GM21447 (cell line): ENCODE results near the gene IGF2BP1.
"Not testable (repeated sequence)": the region's sequence is repeated elsewhere in the genome, so short reads cannot be mapped to it uniquely, and the experiment has no call there.

Experiments
- ATAC-seq: cut with Tn5 transposase; IDR thresholded peaks from one replicate; pipeline ENCODE4 v1.9.1; 2021; ENCODE audit not compliant: unreplicated experiment

IGF2BP1 gene

DNA sequence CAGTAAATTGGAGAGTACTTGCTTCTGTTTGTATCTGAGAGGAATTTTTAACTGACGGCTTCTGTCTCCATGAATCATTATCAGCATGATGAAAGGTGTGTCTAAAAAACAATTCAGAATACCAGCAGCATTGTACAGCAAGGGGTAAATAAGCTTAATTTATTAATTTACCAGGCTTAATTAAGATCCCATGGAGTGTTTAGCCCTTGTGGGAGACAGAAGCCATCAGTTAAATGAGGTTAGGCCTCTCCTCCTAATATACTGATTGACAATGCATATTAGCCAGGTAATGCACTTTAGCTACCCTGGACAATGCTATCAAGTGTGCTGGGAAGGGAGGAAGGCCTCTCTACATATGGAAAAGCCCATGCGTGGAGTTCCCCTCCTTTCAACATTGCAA is 53.4 kb downstream of the IGF2BP1 start:
- no peak for ATAC-seq

GRCh38 chr17:49051269-49051668 is 54.1 kb downstream of the IGF2BP1 start:
- ATAC-seq = no peak

DNA sequence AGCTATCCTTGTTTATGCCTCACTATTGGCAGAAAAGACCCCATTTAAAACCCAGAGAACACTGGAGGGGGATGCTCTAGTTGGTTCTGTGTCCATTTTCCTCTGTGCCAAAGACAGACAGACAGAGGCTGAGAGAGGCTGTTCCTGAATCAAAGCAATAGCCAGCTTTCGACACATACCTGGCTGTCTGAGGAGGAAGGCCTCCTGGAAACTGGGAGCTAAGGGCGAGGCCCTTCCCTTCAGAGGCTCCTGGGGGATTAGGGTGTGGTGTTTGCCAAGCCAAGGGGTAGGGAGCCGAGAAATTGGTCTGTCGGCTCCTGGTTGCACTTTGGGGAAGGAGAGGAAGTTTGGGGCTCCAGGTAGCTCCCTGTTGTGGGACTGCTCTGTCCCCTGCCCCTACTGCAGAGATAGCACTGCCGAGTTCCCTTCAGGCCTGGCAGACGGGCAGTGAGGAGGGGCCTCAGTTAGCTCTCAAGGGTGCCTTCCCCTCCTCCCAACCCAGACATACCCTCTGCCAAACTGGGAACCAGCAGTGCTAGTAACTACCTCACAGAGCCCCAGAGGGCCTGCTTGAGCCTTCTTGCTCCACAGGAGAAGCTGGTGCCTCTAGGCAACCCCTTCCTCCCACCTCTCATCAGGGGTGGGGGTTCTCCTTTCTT is 56.1 kb downstream of the IGF2BP1 start:
- no peak for ATAC-seq

DNA sequence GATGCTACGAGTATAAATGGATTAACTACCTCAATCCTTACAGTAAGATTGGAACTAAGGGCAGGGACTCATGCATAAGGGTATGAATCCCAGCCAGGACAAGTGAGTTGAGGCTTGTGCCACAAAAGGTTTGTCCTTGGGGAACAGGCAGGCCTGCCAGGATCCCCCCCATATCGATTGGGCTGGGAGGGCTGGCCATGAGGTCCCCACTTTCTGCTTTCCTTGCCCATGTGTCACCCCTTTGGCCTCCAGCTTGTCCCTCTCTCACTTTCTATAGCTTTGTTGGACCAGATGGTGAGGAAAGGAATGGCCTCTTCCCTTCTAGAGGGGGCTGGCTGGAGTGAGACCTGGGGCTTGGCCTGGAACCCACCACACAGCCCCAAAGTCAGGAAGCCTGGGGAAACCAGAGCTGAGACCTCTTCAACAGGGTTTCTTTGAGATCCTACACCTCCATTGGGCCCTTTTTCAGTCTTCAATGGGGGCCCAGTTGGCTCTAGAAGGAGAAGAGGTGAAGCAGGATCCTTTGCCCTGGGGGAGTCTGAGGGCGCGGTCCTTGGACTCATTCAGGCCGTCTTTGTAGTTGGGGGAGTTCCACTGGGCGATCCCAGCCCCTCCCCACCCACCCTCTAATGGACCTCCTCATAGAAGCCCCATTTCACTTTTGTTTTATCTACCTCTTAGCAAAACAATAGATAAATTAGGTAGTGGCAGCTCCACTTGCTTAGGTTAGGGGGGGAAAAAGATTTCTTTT is 57.3 kb downstream of the IGF2BP1 start:
- ATAC-seq = no peak

- ATAC-seq = no peak
Observed at GRCh38 chr17:49055181-49055927, 58.2 kb downstream of the IGF2BP1 start.

DNA sequence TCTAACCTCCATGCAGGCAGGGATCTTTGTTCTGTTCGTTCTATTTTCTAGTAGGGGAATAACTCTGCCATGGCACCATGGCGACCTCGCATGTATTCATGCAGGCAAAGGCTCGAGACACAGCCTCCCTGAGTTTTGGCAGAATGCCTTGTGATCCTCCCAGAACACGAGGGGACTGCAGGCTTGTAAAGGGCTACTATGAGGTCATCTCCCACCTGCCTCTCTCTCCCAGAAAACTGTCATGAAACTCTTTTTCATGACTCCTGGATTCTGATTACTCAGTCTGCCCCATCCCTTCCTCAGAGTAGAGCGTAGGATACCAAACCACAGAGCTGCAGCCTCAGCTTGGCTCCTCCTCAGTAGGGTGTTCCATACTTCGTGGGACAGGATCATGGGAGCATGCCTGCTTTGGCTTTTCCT is 64.3 kb downstream of the IGF2BP1 start:
- no peak for ATAC-seq

GRCh38 chr17:49063652-49064051 is 66.5 kb downstream of the IGF2BP1 start:
- ATAC-seq = no peak

DNA sequence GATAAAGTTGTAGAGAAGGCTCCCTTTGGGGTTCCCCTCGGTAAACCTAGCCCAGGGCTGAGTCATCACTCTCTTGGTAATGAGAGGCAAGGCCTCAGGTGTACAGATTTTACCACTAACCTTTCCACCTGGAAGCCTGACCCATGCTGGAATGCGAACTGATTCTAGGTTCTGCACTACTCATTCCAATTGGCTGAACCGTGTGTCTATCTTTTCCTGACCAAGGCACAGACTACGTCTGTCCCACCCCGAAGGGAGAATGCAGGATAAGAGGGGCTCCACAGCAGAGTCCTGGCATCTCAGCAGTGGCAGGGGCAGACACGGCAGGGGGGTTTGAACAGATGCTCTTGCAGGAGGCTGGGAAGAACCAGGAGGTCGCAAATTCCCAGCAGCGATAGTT is 70.0 kb downstream of the IGF2BP1 start:
- ATAC-seq = no peak

DNA sequence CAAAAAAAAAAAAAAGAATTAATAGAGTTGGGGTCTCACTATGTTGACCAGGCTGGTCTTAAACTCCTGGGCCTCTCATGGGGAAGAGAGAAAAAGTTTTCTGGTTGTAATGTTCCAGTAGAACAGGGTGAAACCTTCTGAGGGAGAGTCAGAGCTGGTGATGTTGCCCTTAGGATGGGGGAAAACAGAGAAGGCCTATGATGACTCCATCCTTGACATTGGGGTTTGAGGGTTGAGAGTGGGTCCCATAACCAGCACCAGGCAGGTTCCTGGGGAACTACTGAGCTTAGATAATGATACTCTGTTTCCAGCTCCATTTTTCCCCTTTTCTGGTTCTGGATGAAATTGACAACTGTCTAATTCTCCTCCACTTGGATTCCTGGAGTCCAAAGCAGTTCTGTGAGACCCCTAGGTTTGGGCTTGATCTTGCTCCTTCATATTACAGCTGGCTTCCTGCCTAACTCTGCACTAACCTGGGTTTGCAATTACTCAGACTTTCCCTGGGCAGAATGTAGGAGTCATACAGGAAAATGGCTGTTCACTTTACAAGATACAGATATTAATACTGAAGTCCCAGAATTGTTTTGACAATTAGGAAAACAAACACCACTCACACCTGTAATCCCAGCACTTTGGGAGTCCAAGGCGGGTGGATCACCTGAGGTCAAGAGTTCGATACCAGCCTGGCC is 72.5 kb downstream of the IGF2BP1 start:
- ATAC-seq = no peak

GRCh38 chr17:49071106-49071505 is 73.9 kb downstream of the IGF2BP1 start:
- ATAC-seq = no peak

GRCh38 chr17:49074851-49075540 is 77.8 kb downstream of the IGF2BP1 start:
- no peak for ATAC-seq

- ATAC-seq = no peak
Observed at GRCh38 chr17:49076573-49077384, 79.6 kb downstream of the IGF2BP1 start.

- ATAC-seq = no peak
Observed at GRCh38 chr17:49078248-49078647, 81.1 kb downstream of the IGF2BP1 start.

DNA sequence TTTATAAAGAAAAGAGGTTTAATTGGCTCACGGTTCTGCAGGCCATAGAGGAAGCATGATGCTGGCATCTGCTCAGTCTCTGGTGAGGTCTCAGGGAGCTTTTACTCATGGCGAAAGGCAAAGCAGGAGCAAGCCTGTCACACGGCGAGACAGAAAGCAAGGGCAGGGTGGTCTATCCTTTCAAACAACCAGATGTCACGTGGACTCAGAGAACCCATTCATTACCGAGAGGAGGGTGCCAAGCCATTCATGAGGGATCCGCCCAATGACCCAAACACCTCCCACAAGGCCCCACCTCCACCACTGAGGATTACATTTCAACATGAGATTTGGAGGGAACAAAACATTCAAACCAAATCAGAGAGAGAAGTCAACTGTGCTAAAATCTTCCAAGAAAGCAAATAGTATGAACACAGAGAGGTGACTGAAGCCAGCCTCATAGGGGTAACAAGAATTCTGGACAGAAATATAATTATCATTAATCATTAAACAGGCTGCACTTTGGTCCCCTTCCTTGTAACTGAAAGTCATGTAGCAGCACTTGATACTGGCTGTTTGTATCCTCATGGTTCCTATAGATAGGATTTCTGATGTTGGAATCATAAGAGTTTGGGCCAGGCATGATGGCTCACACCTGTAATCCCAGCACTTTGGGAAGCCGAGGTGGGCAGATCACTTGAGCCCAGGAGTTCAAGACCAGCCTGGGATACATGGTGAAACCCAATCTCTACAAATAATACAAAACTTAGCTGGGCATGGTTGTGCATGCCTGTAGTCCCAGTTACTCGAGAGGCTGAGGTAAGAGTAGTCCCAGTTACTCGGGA is 82.9 kb downstream of the IGF2BP1 start:
- no peak for ATAC-seq

DNA sequence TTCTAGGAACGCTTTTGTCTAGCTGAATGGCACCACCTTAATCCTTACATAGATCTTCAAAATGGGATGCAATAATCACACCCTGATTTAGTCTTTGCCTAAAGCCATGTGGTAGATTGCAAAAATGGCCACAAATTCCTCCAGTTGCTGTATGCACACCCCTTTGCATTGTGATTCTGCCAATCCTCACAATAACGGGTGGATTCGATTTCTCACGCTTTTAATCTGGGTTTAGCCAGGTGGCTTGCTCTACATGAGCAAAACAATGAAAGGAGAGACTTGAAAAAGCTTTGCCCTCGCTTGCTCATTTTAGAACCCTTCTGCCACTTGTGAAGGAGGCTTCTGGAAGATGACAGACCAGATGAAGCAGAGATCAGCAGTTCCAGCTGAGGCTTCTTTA is 85.0 kb downstream of the IGF2BP1 start:
- ATAC-seq = no peak

- ATAC-seq = not testable (repeated sequence)
Observed at GRCh38 chr17:49085046-49085445, 87.9 kb downstream of the IGF2BP1 start.

- no peak for ATAC-seq
Observed at GRCh38 chr17:49085565-49086315, 88.6 kb downstream of the IGF2BP1 start.

GRCh38 chr17:49086316-49086605 is 89.1 kb downstream of the IGF2BP1 start:
- ATAC-seq = no peak

- ATAC-seq = no peak
Observed at GRCh38 chr17:49086649-49087048, 89.5 kb downstream of the IGF2BP1 start.
